Endothelial cell of umbilical vein (primary cell): Measurements from ENCODE around the gene KRTAP19-1. TPM values are rescaled to one million over a fixed set of nuclear protein-coding genes. Genes with fewer than 3 reads are reported as not detected.

Experiments used
- BruUV-seq: library from RNA; stranded (reverse); fragments of 400-500 nt; replicated peaks from 2 replicates; lab custom pipeline; 2021; lab: Mats Ljungman, UMichigan
- CTCF ChIA-PET: fragments of 300-600, 350-600 bp; sonication (Branson Sonifier 250); formaldehyde crosslinking; loops from one replicate; lab custom pipeline; 2021; ENCODE audit warnings: antibody characterized with exemption, inconsistent platforms; lab: Charles Lee
- POLR2A ChIA-PET: fragments of 300-600, 350-600 bp; sonication (Branson Sonifier 250); formaldehyde crosslinking; loops from one replicate; lab custom pipeline; 2021; ENCODE audit warnings: antibody characterized with exemption, inconsistent platforms; lab: Charles Lee
- DNase-seq: peaks from one replicate; pipeline ENCODE4 v3.0.0-alpha.2; 2011; ENCODE audit warnings: low read depth, low spot score
- FAIRE-seq: peaks from 2 replicates; lab custom pipeline; 2011; peaks lifted over from hg19 to GRCh38; lab: Jason Lieb, UNC
- H2AFZ ChIP-seq: 2 replicates; pipeline ENCODE4 v1.6.0; 2012; ENCODE audit warnings: low read depth, low read length, control low read depth, inconsistent platforms
- H3K27ac ChIP-seq: 2 replicates; pipeline ENCODE4 v1.5.1; 2011; ENCODE audit warnings: low read depth, mild to moderate bottlenecking, control low read depth, low read length, moderate library complexity; ENCODE audit not compliant: insufficient read depth
- H3K27me3 ChIP-seq, 2 experiments: 2 replicates each; pipeline versions ENCODE4 v1.6.0 to v1.6.1; 2011; ENCODE audit warnings: low read length in 2 of 2, mixed read lengths in 1 of 2; ENCODE audit not compliant: control insufficient read depth in 2 of 2, insufficient read depth in 2 of 2
- H3K36me3 ChIP-seq, 2 experiments: 2 replicates in 1 of 2; 3 replicates in 1 of 2; pipeline ENCODE4 v1.5.1; 2011; ENCODE audit warnings: low read length in 2 of 2, mild to moderate bottlenecking in 1 of 2, moderate library complexity in 1 of 2; ENCODE audit not compliant: control insufficient read depth in 2 of 2, insufficient read depth in 2 of 2; ENCODE audit errors: extremely low read depth in 1 of 2
- H3K4me1 ChIP-seq: 3 replicates; pipeline ENCODE4 v1.5.1; 2011; ENCODE audit warnings: mild to moderate bottlenecking, low read length; ENCODE audit not compliant: control insufficient read depth, insufficient read depth; ENCODE audit errors: extremely low read depth
- H3K4me2 ChIP-seq: 2 replicates; pipeline ENCODE4 v1.6.1; 2011; ENCODE audit warnings: low read length, control low read depth, mixed read lengths; ENCODE audit not compliant: insufficient read depth
- H3K4me3 ChIP-seq, 3 experiments: fragments of 200-600 bp in 1 of 3; sonication (generic), shearing (Covaris generic) in 1 of 3; replicated peaks in 1 of 3; 2 replicates each; pipeline ENCODE4 v1.5.1; 2011 to 2016; ENCODE audit warnings: control low read depth in 3 of 3, low read length in 3 of 3, mild to moderate bottlenecking in 2 of 3, inconsistent platforms in 1 of 3, low read depth in 1 of 3, moderate library complexity in 1 of 3; ENCODE audit not compliant: insufficient read depth in 1 of 3
- H3K79me2 ChIP-seq: 2 replicates; pipeline ENCODE4 v1.6.0; 2012; ENCODE audit warnings: low read length, inconsistent platforms; ENCODE audit not compliant: control insufficient read depth, insufficient read depth
- H3K9ac ChIP-seq: replicated peaks from 2 replicates; pipeline ENCODE3; 2011; ENCODE audit warnings: low read length, control low read depth; ENCODE audit not compliant: insufficient read depth; ENCODE audit errors: extremely low read depth
- H3K9me1 ChIP-seq: replicated peaks from 3 replicates; pipeline ENCODE4 v1.6.0; 2011; ENCODE audit warnings: mild to moderate bottlenecking, low read length; ENCODE audit not compliant: control insufficient read depth, insufficient read depth; ENCODE audit errors: extremely low read depth
- H3K9me3 ChIP-seq: replicated peaks from 2 replicates; pipeline ENCODE4 v1.5.1; 2012; ENCODE audit warnings: low read length, inconsistent platforms; ENCODE audit not compliant: control insufficient read depth, insufficient read depth
- H4K20me1 ChIP-seq: replicated peaks from 2 replicates; pipeline ENCODE3; 2011; ENCODE audit warnings: mild to moderate bottlenecking, low read length; ENCODE audit not compliant: control insufficient read depth, insufficient read depth; ENCODE audit errors: extremely low read depth
- EZH2 ChIP-seq: IDR thresholded peaks from 2 replicates; pipeline ENCODE4 v1.6.1; 2012; ENCODE audit warnings: borderline replicate concordance, low read depth, mild to moderate bottlenecking, moderate library complexity, low read length, inconsistent platforms; ENCODE audit not compliant: severe bottlenecking
- FOS ChIP-seq: IDR thresholded peaks from 2 replicates; pipeline ENCODE4 v1.6.1; 2011; ENCODE audit warnings: mild to moderate bottlenecking, low read length, moderate library complexity, borderline replicate concordance; ENCODE audit not compliant: insufficient read depth
- GATA2 ChIP-seq: IDR thresholded peaks from 2 replicates; pipeline ENCODE4 v1.7.0; 2011; ENCODE audit warnings: low read depth, mild to moderate bottlenecking, moderate library complexity, mixed read lengths, low read length; ENCODE audit not compliant: insufficient read length, insufficient read depth
- JUN ChIP-seq: IDR thresholded peaks from 2 replicates; pipeline ENCODE4 v1.6.1; 2011; ENCODE audit warnings: borderline replicate concordance, low read depth; ENCODE audit not compliant: insufficient read length, insufficient read depth
- MYC ChIP-seq: IDR thresholded peaks from one replicate; pipeline ENCODE4 v1.6.1; 2011; ENCODE audit warnings: mild to moderate bottlenecking, low read depth, low read length
- POLR2A ChIP-seq: IDR thresholded peaks from 2 replicates; pipeline ENCODE4 v1.6.1; 2012; ENCODE audit warnings: low read depth, mild to moderate bottlenecking, control low read depth, low read length
- POLR2AphosphoS5 ChIP-seq: IDR thresholded peaks from 2 replicates; pipeline ENCODE4 v1.6.1; 2012; ENCODE audit warnings: low read depth, mild to moderate bottlenecking, control low read depth, low read length, moderate library complexity; ENCODE audit not compliant: insufficient read depth
- dilution Hi-C: fragments of 300-500 bp; cut with MboI; formaldehyde crosslinking; loops from one replicate; pipeline ENCODE4 v1.15.0; 2019; ENCODE audit warnings: low sequenced_read_pairs; ENCODE audit not compliant: extremely low pct_ligation_motif_present
- intact Hi-C: fragments of 100-400 bp; cut with micrococcal nuclease; formaldehyde crosslinking; loops from one replicate; pipeline ENCODE4 v1.10.0; 2022
- polyA plus RNA-seq, 4 experiments: library from polyadenylated mRNA; depleted of rRNA in 3 of 4; stranded (reverse) in 3 of 4; unstranded in 1 of 4; fragments of >200 nt; gene quantifications; 2 replicates each; pipeline versions ENCODE4 v1.2.1 to v1.2.3, GENCODE V29; 2011 to 2012; ENCODE audit warnings: missing spikeins in 1 of 4
- total RNA-seq: library from RNA; stranded (reverse); gene quantifications from 2 replicates; pipeline ENCODE4 v1.2.3, GENCODE V29; 2021
- TF ChIP-seq, protein P1 (sequence below), 2 donors: IDR thresholded peaks; 1 replicate in 1 of 2; 2 replicates in 1 of 2; pipeline ENCODE4 v1.5.1; 2011; ENCODE audit warnings: low read length in 2 of 2, mild to moderate bottlenecking in 2 of 2, moderate library complexity in 2 of 2, control low read depth in 1 of 2, inconsistent platforms in 1 of 2, low read depth in 1 of 2; ENCODE audit not compliant: insufficient read depth in 1 of 2; ENCODE audit errors: extremely low read depth in 1 of 2

KRTAP19-1 gene
- total and polyA plus RNA-seq, 2 donors (not counting 3 experiments of a cell fraction or from before 2014, with no cell fraction given), result not detected

DNA sequence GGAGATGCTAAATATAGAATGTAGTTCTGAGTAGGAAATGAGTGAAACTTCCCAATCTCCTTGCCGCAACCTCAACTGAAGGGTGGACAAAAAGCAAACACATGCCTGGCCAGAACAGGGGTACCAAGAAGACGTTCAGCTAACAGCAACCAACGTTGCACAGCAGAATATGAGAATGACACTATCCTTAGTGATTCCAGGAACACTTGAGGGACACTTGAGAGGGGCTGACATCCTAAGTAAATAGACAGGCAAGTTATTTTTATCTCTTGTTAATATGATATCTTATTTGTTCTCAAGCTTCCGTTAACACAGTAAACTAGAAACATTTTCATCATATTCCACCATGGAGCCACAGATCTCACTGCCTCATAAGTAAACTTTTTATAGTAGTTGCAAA is 908 bp downstream of the KRTAP19-1 start:
- TF ChIP-seq EZH2 (no peak), GATA2 (no peak), JUN (no peak), POLR2A (no peak), FOS (no peak), MYC (no peak), POLR2AphosphoS5 (no peak)
- TF ChIP-seq, protein P1, sequence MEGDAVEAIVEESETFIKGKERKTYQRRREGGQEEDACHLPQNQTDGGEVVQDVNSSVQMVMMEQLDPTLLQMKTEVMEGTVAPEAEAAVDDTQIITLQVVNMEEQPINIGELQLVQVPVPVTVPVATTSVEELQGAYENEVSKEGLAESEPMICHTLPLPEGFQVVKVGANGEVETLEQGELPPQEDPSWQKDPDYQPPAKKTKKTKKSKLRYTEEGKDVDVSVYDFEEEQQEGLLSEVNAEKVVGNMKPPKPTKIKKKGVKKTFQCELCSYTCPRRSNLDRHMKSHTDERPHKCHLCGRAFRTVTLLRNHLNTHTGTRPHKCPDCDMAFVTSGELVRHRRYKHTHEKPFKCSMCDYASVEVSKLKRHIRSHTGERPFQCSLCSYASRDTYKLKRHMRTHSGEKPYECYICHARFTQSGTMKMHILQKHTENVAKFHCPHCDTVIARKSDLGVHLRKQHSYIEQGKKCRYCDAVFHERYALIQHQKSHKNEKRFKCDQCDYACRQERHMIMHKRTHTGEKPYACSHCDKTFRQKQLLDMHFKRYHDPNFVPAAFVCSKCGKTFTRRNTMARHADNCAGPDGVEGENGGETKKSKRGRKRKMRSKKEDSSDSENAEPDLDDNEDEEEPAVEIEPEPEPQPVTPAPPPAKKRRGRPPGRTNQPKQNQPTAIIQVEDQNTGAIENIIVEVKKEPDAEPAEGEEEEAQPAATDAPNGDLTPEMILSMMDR (IDR thresholded peaks at IDR 0.05; ENCODE audit: extremely low read depth in 1 of 2, insufficient read depth in 1 of 2, low read depth in 1 of 2, low read length in 2 of 2), result no peak
- Histone ChIP-seq H3K36me3 (no peaks in the 10 kb centered on the region), H3K27me3 (no peaks in the 10 kb centered on the region), H3K9me1 (no peaks in the 10 kb centered on the region), H3K9ac (no peak overlapping the region), H3K4me2 (no peak overlapping the region), H3K79me2 (no peaks in the 10 kb centered on the region), H3K4me1 (no peaks in the 10 kb centered on the region), H2AFZ (no peak overlapping the region), H4K20me1 (no peaks in the 10 kb centered on the region), H3K4me3 (no peak overlapping the region), H3K27ac (no peak overlapping the region), H3K9me3 (no peaks in the 10 kb centered on the region)
- FAIRE-seq (no peak), DNase-seq (no peak)
- intact Hi-C loops (no loop called here), dilution Hi-C loops (no loop called here)
- BruUV-seq, result no TSS peak
- ChIA-PET CTCF (no interaction called here), POLR2A (no interaction called here)
